ENCODE results near the gene FIZ1.

FIZ1 gene

GRCh38 chr19:55611983-55612645 lies 12.8 kb upstream of the FIZ1 start:
- DNase-seq: no peak

GRCh38 chr19:55611300-55611982 lies 12.1 kb upstream of the FIZ1 start:
- no peak for DNase-seq

GRCh38 chr19:55609326-55609725 lies 10.0 kb upstream of the FIZ1 start:
- no peak for DNase-seq

- no peak for DNase-seq
Measured at GRCh38 chr19:55606817-55607216, 7.5 kb upstream of the FIZ1 start.

GRCh38 chr19:55606471-55606787 lies 7.1 kb upstream of the FIZ1 start:
- DNase-seq: no peak

- peak; percentile 90 for DNase-seq
Measured at GRCh38 chr19:55605637-55606470, 6.5 kb upstream of the FIZ1 start, which contains the start of gene ZNF865. ZNF865 (plus strand) TSS chr19:55605647; CDS start chr19:55613619, 7,972 bp downstream.

GRCh38 chr19:55605207-55605636 lies 5.9 kb upstream of the FIZ1 start:
- peak; percentile 99 for DNase-seq

- DNase-seq: no peak
Measured at GRCh38 chr19:55603581-55604292, 4.4 kb upstream of the FIZ1 start.

GRCh38 chr19:55603115-55603514 lies 3.8 kb upstream of the FIZ1 start:
- DNase-seq: no peak

- no peak for DNase-seq
Measured at GRCh38 chr19:55602104-55603001, 3.0 kb upstream of the FIZ1 start.

- no peak for DNase-seq
Measured at GRCh38 chr19:55601084-55601483, 1.8 kb upstream of the FIZ1 start.

- DNase-seq: no peak
Measured at GRCh38 chr19:55600662-55601028, 1.3 kb upstream of the FIZ1 start.

- DNase-seq: peak; percentile 86
Measured at GRCh38 chr19:55599842-55600661, 735 bp upstream of the FIZ1 start, which contains the start of gene ZNF524. ZNF524 (plus strand) TSS chr19:55600288; CDS start chr19:55602113, 1,825 bp downstream.

GRCh38 chr19:55598719-55599467 lies 424 bp downstream of the FIZ1 start:
- DNase-seq: peak; percentile 95

- DNase-seq: no peak
Measured at GRCh38 chr19:55598034-55598433, 1.3 kb downstream of the FIZ1 start.

GRCh38 chr19:55597501-55597921 lies 1.8 kb downstream of the FIZ1 start:
- DNase-seq: no peak

- DNase-seq: no peak
Measured at GRCh38 chr19:55596304-55596703, 3.0 kb downstream of the FIZ1 start.

GRCh38 chr19:55594996-55595545 lies 4.2 kb downstream of the FIZ1 start:
- no peak for DNase-seq

- DNase-seq: no peak
Measured at GRCh38 chr19:55593096-55593772, 6.1 kb downstream of the FIZ1 start.
